Smooth muscle cell (in vitro differentiated cells): ENCODE measurements around the gene PIP5K1B. TPM values are rescaled to one million over a fixed set of nuclear protein-coding genes. Genes with fewer than 3 reads are reported as not detected.

Source experiments
- DNase-seq: peaks from one replicate; lab custom pipeline; 2025; ENCODE audit not compliant: unreplicated experiment; lab: John Stamatoyannopoulos, UW
- H2AFZ ChIP-seq: fragments of 200-600 bp; sonication (generic); 2 replicates; pipeline ENCODE4 v1.6.0; 2016; ENCODE audit warnings: antibody characterized with exemption, low read depth, mild to moderate bottlenecking
- H3F3A ChIP-seq: fragments of 200-600 bp; sonication (generic); 2 replicates; pipeline ENCODE4 v1.6.0; 2017; ENCODE audit warnings: antibody characterized with exemption, low read depth
- H3K27ac ChIP-seq: fragments of 200-600 bp; sonication (generic); 2 replicates; pipeline ENCODE4 v1.5.1; 2016; ENCODE audit warnings: low read depth, mild to moderate bottlenecking
- H3K27me3 ChIP-seq: fragments of 200-600 bp; sonication (generic); 2 replicates; pipeline ENCODE4 v1.6.1; 2016; ENCODE audit warnings: low read depth, mild to moderate bottlenecking
- H3K36me3 ChIP-seq: fragments of 200-600 bp; sonication (generic); 2 replicates; pipeline ENCODE4 v1.5.1; 2016; ENCODE audit warnings: low read depth
- H3K4me1 ChIP-seq: fragments of 200-600 bp; sonication (generic); 2 replicates; pipeline ENCODE4 v1.5.1; 2016; ENCODE audit warnings: low read depth
- H3K4me2 ChIP-seq: fragments of 200-600 bp; sonication (generic); 2 replicates; pipeline ENCODE4 v1.6.0; 2016; ENCODE audit warnings: mild to moderate bottlenecking
- H3K4me3 ChIP-seq: fragments of 200-600 bp; sonication (generic); 2 replicates; pipeline ENCODE4 v1.5.1; 2016; ENCODE audit warnings: mild to moderate bottlenecking
- H3K79me2 ChIP-seq: fragments of 200-600 bp; sonication (generic); 2 replicates; pipeline ENCODE4 v1.6.0; 2016; ENCODE audit warnings: low read depth, mild to moderate bottlenecking
- H3K9ac ChIP-seq: fragments of 200-600 bp; sonication (generic); 2 replicates; pipeline ENCODE4 v1.6.0; 2016; ENCODE audit warnings: low read depth
- H3K9me3 ChIP-seq: fragments of 200-600 bp; sonication (generic); replicated peaks from 2 replicates; pipeline ENCODE4 v1.5.1; 2016; ENCODE audit warnings: low read depth
- H4K20me1 ChIP-seq: fragments of 200-600 bp; sonication (generic); 2 replicates; pipeline ENCODE4 v1.6.0; 2016; ENCODE audit warnings: low read depth
- CTCF ChIP-seq: fragments of 200-600 bp; sonication (generic); IDR thresholded peaks from 2 replicates; pipeline ENCODE4 v1.5.1; 2017; ENCODE audit warnings: borderline replicate concordance, mild to moderate bottlenecking, antibody characterized with exemption; ENCODE audit not compliant: insufficient read depth, poor library complexity, severe bottlenecking
- WGBS: methylation state at CpG from one replicate; pipeline ENCODE4 v1.1.7; 2016; ENCODE audit warnings: low lambda C conversion rate; 5-methylcytosine and 5-hydroxymethylcytosine counted together
- polyA plus RNA-seq: library from polyadenylated mRNA; unstranded; fragments of >200 nt; fragmentation: Nextera tagmentation; extraction: Ambion mirVana; gene quantifications from 2 replicates; pipeline ENCODE4 v1.2.1, GENCODE V29; 2016
- total RNA-seq: library from RNA; depleted of rRNA; stranded (reverse); fragments of >200 nt; gene quantifications from 2 replicates; pipeline ENCODE4 v1.2.3, GENCODE V29; 2014

The PIP5K1B gene
- total and polyA plus RNA-seq, 2 experiments from 2014 or later, result not detected

GRCh38 chr9:68844631-68845612, 139.9 kb downstream of the PIP5K1B start:
- TF ChIP-seq CTCF, result peak; percentile 47
- Histone ChIP-seq H3K36me3 (no peaks in the 10 kb centered on the region), H3K4me3 (no peak overlapping the region), H2AFZ (no peak overlapping the region), H3K79me2 (no peaks in the 10 kb centered on the region), H3K4me1 (no peaks in the 10 kb centered on the region), H3K9ac (no peak overlapping the region), H4K20me1 (no peaks in the 10 kb centered on the region), H3K27me3 (no peaks in the 10 kb centered on the region), H3K27ac (no peak overlapping the region), H3K4me2 (no peak overlapping the region), H3F3A (no peaks in the 10 kb centered on the region), H3K9me3 (no peaks in the 10 kb centered on the region)
- no peak for DNase-seq
- WGBS, result 69% methylated on average over 13 of the region's 13 CpGs

GRCh38 chr9:68847765-68848164, 142.7 kb downstream of the PIP5K1B start:
- H3F3A ChIP-seq, result no peaks in the 10 kb centered on the region
- no peak overlapping the region for H3K4me2 ChIP-seq
- H3K27ac ChIP-seq, result no peak overlapping the region
- no peak overlapping the region for H3K9ac ChIP-seq
- H3K9me3 ChIP-seq, result no peaks in the 10 kb centered on the region
- H3K4me1 ChIP-seq, result no peaks in the 10 kb centered on the region
- no peaks in the 10 kb centered on the region for H3K79me2 ChIP-seq
- DNase-seq, result no peak
- no peaks in the 10 kb centered on the region for H3K27me3 ChIP-seq
- no peaks in the 10 kb centered on the region for H3K36me3 ChIP-seq
- no peak for TF ChIP-seq CTCF
- no peak overlapping the region for H2AFZ ChIP-seq
- no peak overlapping the region for H3K4me3 ChIP-seq
- H4K20me1 ChIP-seq, result no peaks in the 10 kb centered on the region

DNA sequence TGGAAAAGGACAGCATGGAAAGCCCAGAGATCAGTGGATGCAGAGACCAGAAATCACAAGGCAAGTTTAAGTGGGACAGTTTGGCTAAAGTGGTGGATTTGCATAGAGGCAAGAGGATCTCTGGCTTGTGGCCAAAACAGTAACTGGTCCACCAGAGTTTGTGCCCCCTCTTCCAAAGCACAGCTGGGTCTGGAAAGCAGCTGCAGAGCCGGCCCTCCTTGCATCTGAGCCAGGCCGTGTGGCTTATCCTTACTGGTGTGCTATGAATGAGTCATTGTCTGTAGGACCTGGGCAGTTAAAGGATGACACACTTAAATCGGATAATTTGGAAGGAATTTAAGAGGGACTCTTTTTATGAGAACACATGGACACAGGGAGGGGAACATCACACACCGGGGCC, 146.6 kb downstream of the PIP5K1B start:
- Histone ChIP-seq H3K9me3 (no peaks in the 10 kb centered on the region), H3K79me2 (no peaks in the 10 kb centered on the region), H3K27ac (no peak overlapping the region), H3K4me3 (no peak overlapping the region), H2AFZ (no peak overlapping the region), H3K4me1 (no peaks in the 10 kb centered on the region), H3K36me3 (no peaks in the 10 kb centered on the region), H4K20me1 (no peaks in the 10 kb centered on the region), H3F3A (no peaks in the 10 kb centered on the region), H3K4me2 (no peak overlapping the region), H3K9ac (no peak overlapping the region), H3K27me3 (no peaks in the 10 kb centered on the region)
- WGBS, result 31% methylated on average over 4 of the region's 4 CpGs
- DNase-seq, result no peak
- TF ChIP-seq CTCF, result no peak

GRCh38 chr9:68852941-68853340, 147.9 kb downstream of the PIP5K1B start:
- Histone ChIP-seq H3K27ac (no peak overlapping the region), H3K36me3 (no peaks in the 10 kb centered on the region), H3K79me2 (no peaks in the 10 kb centered on the region), H3K9me3 (no peaks in the 10 kb centered on the region), H3K9ac (no peak overlapping the region), H4K20me1 (no peaks in the 10 kb centered on the region), H2AFZ (no peak overlapping the region), H3F3A (no peaks in the 10 kb centered on the region), H3K27me3 (no peaks in the 10 kb centered on the region), H3K4me3 (no peak overlapping the region), H3K4me1 (no peaks in the 10 kb centered on the region), H3K4me2 (no peak overlapping the region)
- DNase-seq, result no peak
- WGBS, result 90% methylated on average over 1 of the region's 1 CpG
- TF ChIP-seq CTCF, result no peak
